GM23338 (cell line): ENCODE measurements around the gene SLC17A8. TPM values are rescaled to one million over a fixed set of nuclear protein-coding genes. Genes with fewer than 3 reads are reported as not detected.

Source experiments
- ATAC-seq: fragments of 200-7000 bp; cut with Tn5 transposase; 3 replicates; pipeline ENCODE4 v1.9.1; 2020
- DNase-seq: peaks from one replicate; pipeline ENCODE4 v3.0.0-alpha.2; 2015; ENCODE audit warnings: low spot score
- H2AFZ ChIP-seq: fragments of 200-600 bp; sonication (generic); 2 replicates; pipeline ENCODE4 v1.8.0; 2016; ENCODE audit warnings: antibody characterized with exemption, mild to moderate bottlenecking, moderate library complexity
- H3F3A ChIP-seq: fragments of 200-600 bp; sonication (generic); replicated peaks from 2 replicates; pipeline ENCODE4 v1.8.0; 2017; ENCODE audit warnings: antibody characterized with exemption, mixed run types, low read depth
- H3K27ac ChIP-seq: fragments of 200-600 bp; sonication (generic); 2 replicates; pipeline ENCODE4 v1.6.1; 2016; ENCODE audit warnings: low read depth
- H3K27me3 ChIP-seq: fragments of 200-600 bp; sonication (generic); 2 replicates; pipeline ENCODE4 v1.8.0; 2016; ENCODE audit warnings: mild to moderate bottlenecking, mixed run types, moderate library complexity; ENCODE audit not compliant: insufficient read depth
- H3K36me3 ChIP-seq: fragments of 200-600 bp; sonication (generic); 2 replicates; pipeline ENCODE4 v1.8.0; 2016; ENCODE audit warnings: mild to moderate bottlenecking; ENCODE audit not compliant: insufficient read depth
- H3K4me1 ChIP-seq: fragments of 200-600 bp; sonication (generic); 2 replicates; pipeline ENCODE4 v1.8.0; 2016; ENCODE audit warnings: mild to moderate bottlenecking, moderate library complexity; ENCODE audit not compliant: insufficient read depth
- H3K4me2 ChIP-seq: fragments of 200-600 bp; sonication (generic); 2 replicates; pipeline ENCODE4 v1.7.1; 2017; ENCODE audit warnings: mixed run types
- H3K4me3 ChIP-seq: fragments of 200-600 bp; sonication (generic); 2 replicates; pipeline ENCODE4 v1.6.1; 2016; ENCODE audit warnings: mixed run types
- H3K79me2 ChIP-seq: fragments of 200-600 bp; sonication (generic); replicated peaks from 2 replicates; pipeline ENCODE4 v1.8.0; 2017; ENCODE audit warnings: mild to moderate bottlenecking; ENCODE audit not compliant: insufficient read depth
- H3K9me2 ChIP-seq: fragments of 200-600 bp; sonication (generic); 2 replicates; pipeline ENCODE4 v1.8.0; 2017; ENCODE audit not compliant: insufficient read depth
- H4K20me1 ChIP-seq: fragments of 200-600 bp; sonication (generic); replicated peaks from 2 replicates; pipeline ENCODE4 v1.8.0; 2017; ENCODE audit warnings: mild to moderate bottlenecking; ENCODE audit not compliant: insufficient read depth
- H3K27ac Mint-ChIP-seq: 2 replicates; pipeline ENCODE4 v1.8.0; 2020; ENCODE audit warnings: inconsistent platforms, mild to moderate bottlenecking, moderate library complexity, mixed read lengths
- H3K27me3 Mint-ChIP-seq: 3 replicates; pipeline ENCODE4 v1.8.0; 2022; ENCODE audit warnings: low read depth, mild to moderate bottlenecking, moderate library complexity, mixed read lengths, inconsistent platforms; ENCODE audit not compliant: insufficient read depth, poor library complexity
- H3K36me3 Mint-ChIP-seq: 3 replicates; pipeline ENCODE4 v1.8.0; 2021; ENCODE audit warnings: low read depth, mild to moderate bottlenecking, inconsistent platforms, moderate library complexity, mixed read lengths
- H3K4me1 Mint-ChIP-seq: 3 replicates; pipeline ENCODE4 v1.8.0; 2020; ENCODE audit warnings: mild to moderate bottlenecking, inconsistent platforms, mixed read lengths
- H3K4me3 Mint-ChIP-seq: 3 replicates; pipeline ENCODE4 v1.8.0; 2021; ENCODE audit warnings: moderate library complexity, mild to moderate bottlenecking, inconsistent platforms, mixed read lengths
- H3K9me3 Mint-ChIP-seq: 3 replicates; pipeline ENCODE4 v1.8.0; 2020; ENCODE audit warnings: moderate library complexity, mild to moderate bottlenecking, inconsistent platforms, mixed read lengths
- CREB1 ChIP-seq: fragments of 250-450 bp; sonication (Bioruptor Pico); IDR thresholded peaks from 2 replicates; pipeline ENCODE4 v1.5.0; 2020; ENCODE audit warnings: low read depth, mild to moderate bottlenecking, moderate library complexity
- EZH2 ChIP-seq: fragments of 200-600 bp; sonication (generic); IDR thresholded peaks from one replicate; pipeline ENCODE4 v1.8.0; 2017; ENCODE audit warnings: antibody characterized with exemption, mild to moderate bottlenecking, low read depth; ENCODE audit not compliant: unreplicated experiment
- EZH2phosphoT487 ChIP-seq: fragments of 200-600 bp; sonication (generic); IDR thresholded peaks from one replicate; pipeline ENCODE4 v1.8.1; 2018; ENCODE audit warnings: antibody characterized with exemption; ENCODE audit not compliant: unreplicated experiment
- JUNB ChIP-seq: IDR thresholded peaks from one replicate; pipeline ENCODE4 v1.6.1; 2016; ENCODE audit warnings: antibody characterized with exemption; ENCODE audit not compliant: unreplicated experiment
- NANOG ChIP-seq: IDR thresholded peaks from 2 replicates; pipeline ENCODE4 v1.6.1; 2016; ENCODE audit warnings: antibody characterized with exemption, borderline replicate concordance
- POLR2AphosphoS5 ChIP-seq: IDR thresholded peaks from 2 replicates; pipeline ENCODE4 v1.6.1; 2016; ENCODE audit warnings: antibody characterized with exemption, low read depth
- STAT1 ChIP-seq: IDR thresholded peaks from one replicate; pipeline ENCODE4 v1.6.1; 2016; ENCODE audit warnings: antibody characterized with exemption; ENCODE audit not compliant: unreplicated experiment
- ZNF114 ChIP-seq: fragments of 250-450 bp; sonication (Bioruptor Pico); IDR thresholded peaks from 2 replicates; pipeline ENCODE4 v1.5.0; 2020; ENCODE audit warnings: mild to moderate bottlenecking, moderate library complexity
- ZNF331 ChIP-seq: fragments of 250-450 bp; sonication (Bioruptor Pico); IDR thresholded peaks from 2 replicates; pipeline ENCODE4 v1.5.0; 2020; ENCODE audit warnings: low read depth, mild to moderate bottlenecking, moderate library complexity
- long read RNA-seq: library from polyadenylated mRNA; unstranded; transcript quantifications from one replicate; pipeline ENCODE4 v2.0.0, GENCODE V29; 2020; ENCODE audit not compliant: unreplicated experiment
- polyA plus RNA-seq: library from polyadenylated mRNA; unstranded; fragments of >200 nt; fragmentation: Nextera tagmentation; extraction: Ambion mirVana; gene quantifications from 2 replicates; pipeline ENCODE4 v1.2.1, GENCODE V29; 2016
- total RNA-seq: library from RNA; depleted of rRNA; stranded (reverse); fragments of >200 nt; shearing (Covaris generic); gene quantifications from 2 replicates; pipeline ENCODE4 v1.2.3, GENCODE V29; 2014; rRNA removed
- TF ChIP-seq, protein P1 (sequence below): IDR thresholded peaks from 2 replicates; pipeline ENCODE4 v1.6.1; 2016; ENCODE audit warnings: antibody characterized with exemption
- TF ChIP-seq, protein P2 (sequence below): IDR thresholded peaks from one replicate; pipeline ENCODE4 v1.6.1; 2018; ENCODE audit warnings: antibody characterized with exemption; ENCODE audit not compliant: unreplicated experiment
- TF ChIP-seq, protein P3 (sequence below), 2 experiments: fragments of 200-600 bp in 1 of 2; sonication (generic) in 1 of 2; conservative IDR thresholded peaks; 2 replicates each; pipeline versions ENCODE4 v1.5.1 to v1.6.1; 2016 to 2017; ENCODE audit warnings: antibody characterized with exemption in 2 of 2, low read depth in 2 of 2, mild to moderate bottlenecking in 2 of 2, moderate library complexity in 1 of 2
- TF ChIP-seq, protein P4 (sequence below): fragments of 250-450 bp; sonication (Bioruptor Pico); IDR thresholded peaks from 2 replicates; pipeline ENCODE4 v1.5.0; 2020; ENCODE audit warnings: mild to moderate bottlenecking, moderate library complexity

The SLC17A8 gene
- total RNA-seq, result 0.24 TPM in 1 of 2 replicates, not detected in the other
- polyA plus RNA-seq, result 0.05 TPM in 1 of 2 replicates, not detected in the other
- long read RNA-seq, result 0 reads

DNA sequence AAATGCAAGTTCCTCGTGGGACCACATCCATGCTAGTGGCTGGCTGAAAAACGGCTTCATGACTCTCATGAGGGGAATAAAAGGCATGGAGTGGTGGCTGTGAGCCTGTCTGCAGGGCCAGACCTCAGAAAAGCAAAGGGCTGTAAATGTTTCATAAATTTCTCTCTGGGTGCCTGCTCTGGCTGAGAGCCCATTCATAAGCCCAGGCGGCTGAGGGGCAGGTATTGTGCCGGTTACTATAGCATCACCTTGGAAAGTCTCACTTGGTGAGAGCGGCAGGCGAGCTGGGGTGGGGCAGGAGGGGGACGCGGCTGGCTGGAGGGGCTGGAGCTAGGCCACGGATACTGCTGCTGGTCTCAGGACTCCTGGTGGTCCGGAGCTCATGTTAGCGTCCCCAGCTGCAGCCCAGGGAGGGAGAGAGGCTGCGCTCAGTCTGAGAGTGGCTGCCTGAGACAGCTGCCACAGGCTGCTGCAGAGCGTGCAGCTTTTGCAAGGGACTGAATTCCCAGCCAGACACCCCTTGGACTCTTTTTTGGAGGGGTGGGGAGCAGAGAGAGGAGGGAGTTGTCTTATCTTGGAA lies at the start of gene SLC17A8:
SLC17A8 (plus strand) TSS at position 431 of the 580 bp plus-strand sequence. CDS start 318 bp downstream, outside the sequence.
- ATAC-seq (peak; percentile 99), DNase-seq (peak; percentile 77)
- Mint-ChIP-seq H3K36me3 (no peaks in the 10 kb centered on the region), H3K4me3 (peak within 1 kb of the TSS; percentile 49), H3K27me3 (peaks cover 4% of the 10 kb centered on the region), H3K27ac (no peak within 1 kb of the TSS), H3K9me3 (no peaks in the 10 kb centered on the region), H3K4me1 (peaks cover 21% of the 10 kb centered on the region; the same call in 2 of the 3 replicates)
- Histone ChIP-seq H3K9me2 (no peaks in the 10 kb centered on the region), H3F3A (no peaks in the 10 kb centered on the region), H3K4me2 (peak within 1 kb of the TSS; percentile 75), H3K79me2 (no peaks in the 10 kb centered on the region), H3K4me1 (peaks cover 15% of the 10 kb centered on the region), H3K36me3 (no peaks in the 10 kb centered on the region), H3K4me3 (peak within 1 kb of the TSS; percentile 33), H2AFZ (peak within 1 kb of the TSS; percentile 95), H3K27ac (no peak within 1 kb of the TSS), H4K20me1 (no peaks in the 10 kb centered on the region), H3K27me3 (no peaks in the 10 kb centered on the region)
- TF ChIP-seq CREB1 (no peak), EZH2phosphoT487 (no peak), ZNF331 (no peak), POLR2AphosphoS5 (no peak), ZNF114 (CRISPR knock-in tag) (no peak), JUNB (no peak), STAT1 (no peak), EZH2 (no peak), NANOG (no peak)
- TF ChIP-seq, protein P1, sequence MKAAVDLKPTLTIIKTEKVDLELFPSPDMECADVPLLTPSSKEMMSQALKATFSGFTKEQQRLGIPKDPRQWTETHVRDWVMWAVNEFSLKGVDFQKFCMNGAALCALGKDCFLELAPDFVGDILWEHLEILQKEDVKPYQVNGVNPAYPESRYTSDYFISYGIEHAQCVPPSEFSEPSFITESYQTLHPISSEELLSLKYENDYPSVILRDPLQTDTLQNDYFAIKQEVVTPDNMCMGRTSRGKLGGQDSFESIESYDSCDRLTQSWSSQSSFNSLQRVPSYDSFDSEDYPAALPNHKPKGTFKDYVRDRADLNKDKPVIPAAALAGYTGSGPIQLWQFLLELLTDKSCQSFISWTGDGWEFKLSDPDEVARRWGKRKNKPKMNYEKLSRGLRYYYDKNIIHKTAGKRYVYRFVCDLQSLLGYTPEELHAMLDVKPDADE, result no peak
- TF ChIP-seq, protein P2, sequence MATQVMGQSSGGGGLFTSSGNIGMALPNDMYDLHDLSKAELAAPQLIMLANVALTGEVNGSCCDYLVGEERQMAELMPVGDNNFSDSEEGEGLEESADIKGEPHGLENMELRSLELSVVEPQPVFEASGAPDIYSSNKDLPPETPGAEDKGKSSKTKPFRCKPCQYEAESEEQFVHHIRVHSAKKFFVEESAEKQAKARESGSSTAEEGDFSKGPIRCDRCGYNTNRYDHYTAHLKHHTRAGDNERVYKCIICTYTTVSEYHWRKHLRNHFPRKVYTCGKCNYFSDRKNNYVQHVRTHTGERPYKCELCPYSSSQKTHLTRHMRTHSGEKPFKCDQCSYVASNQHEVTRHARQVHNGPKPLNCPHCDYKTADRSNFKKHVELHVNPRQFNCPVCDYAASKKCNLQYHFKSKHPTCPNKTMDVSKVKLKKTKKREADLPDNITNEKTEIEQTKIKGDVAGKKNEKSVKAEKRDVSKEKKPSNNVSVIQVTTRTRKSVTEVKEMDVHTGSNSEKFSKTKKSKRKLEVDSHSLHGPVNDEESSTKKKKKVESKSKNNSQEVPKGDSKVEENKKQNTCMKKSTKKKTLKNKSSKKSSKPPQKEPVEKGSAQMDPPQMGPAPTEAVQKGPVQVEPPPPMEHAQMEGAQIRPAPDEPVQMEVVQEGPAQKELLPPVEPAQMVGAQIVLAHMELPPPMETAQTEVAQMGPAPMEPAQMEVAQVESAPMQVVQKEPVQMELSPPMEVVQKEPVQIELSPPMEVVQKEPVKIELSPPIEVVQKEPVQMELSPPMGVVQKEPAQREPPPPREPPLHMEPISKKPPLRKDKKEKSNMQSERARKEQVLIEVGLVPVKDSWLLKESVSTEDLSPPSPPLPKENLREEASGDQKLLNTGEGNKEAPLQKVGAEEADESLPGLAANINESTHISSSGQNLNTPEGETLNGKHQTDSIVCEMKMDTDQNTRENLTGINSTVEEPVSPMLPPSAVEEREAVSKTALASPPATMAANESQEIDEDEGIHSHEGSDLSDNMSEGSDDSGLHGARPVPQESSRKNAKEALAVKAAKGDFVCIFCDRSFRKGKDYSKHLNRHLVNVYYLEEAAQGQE, result no peak
- TF ChIP-seq, protein P3, sequence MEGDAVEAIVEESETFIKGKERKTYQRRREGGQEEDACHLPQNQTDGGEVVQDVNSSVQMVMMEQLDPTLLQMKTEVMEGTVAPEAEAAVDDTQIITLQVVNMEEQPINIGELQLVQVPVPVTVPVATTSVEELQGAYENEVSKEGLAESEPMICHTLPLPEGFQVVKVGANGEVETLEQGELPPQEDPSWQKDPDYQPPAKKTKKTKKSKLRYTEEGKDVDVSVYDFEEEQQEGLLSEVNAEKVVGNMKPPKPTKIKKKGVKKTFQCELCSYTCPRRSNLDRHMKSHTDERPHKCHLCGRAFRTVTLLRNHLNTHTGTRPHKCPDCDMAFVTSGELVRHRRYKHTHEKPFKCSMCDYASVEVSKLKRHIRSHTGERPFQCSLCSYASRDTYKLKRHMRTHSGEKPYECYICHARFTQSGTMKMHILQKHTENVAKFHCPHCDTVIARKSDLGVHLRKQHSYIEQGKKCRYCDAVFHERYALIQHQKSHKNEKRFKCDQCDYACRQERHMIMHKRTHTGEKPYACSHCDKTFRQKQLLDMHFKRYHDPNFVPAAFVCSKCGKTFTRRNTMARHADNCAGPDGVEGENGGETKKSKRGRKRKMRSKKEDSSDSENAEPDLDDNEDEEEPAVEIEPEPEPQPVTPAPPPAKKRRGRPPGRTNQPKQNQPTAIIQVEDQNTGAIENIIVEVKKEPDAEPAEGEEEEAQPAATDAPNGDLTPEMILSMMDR (conservative IDR thresholded peaks at IDR 0.05; ENCODE audit: low read depth in 2 of 2), result no peak
- TF ChIP-seq, protein P4, sequence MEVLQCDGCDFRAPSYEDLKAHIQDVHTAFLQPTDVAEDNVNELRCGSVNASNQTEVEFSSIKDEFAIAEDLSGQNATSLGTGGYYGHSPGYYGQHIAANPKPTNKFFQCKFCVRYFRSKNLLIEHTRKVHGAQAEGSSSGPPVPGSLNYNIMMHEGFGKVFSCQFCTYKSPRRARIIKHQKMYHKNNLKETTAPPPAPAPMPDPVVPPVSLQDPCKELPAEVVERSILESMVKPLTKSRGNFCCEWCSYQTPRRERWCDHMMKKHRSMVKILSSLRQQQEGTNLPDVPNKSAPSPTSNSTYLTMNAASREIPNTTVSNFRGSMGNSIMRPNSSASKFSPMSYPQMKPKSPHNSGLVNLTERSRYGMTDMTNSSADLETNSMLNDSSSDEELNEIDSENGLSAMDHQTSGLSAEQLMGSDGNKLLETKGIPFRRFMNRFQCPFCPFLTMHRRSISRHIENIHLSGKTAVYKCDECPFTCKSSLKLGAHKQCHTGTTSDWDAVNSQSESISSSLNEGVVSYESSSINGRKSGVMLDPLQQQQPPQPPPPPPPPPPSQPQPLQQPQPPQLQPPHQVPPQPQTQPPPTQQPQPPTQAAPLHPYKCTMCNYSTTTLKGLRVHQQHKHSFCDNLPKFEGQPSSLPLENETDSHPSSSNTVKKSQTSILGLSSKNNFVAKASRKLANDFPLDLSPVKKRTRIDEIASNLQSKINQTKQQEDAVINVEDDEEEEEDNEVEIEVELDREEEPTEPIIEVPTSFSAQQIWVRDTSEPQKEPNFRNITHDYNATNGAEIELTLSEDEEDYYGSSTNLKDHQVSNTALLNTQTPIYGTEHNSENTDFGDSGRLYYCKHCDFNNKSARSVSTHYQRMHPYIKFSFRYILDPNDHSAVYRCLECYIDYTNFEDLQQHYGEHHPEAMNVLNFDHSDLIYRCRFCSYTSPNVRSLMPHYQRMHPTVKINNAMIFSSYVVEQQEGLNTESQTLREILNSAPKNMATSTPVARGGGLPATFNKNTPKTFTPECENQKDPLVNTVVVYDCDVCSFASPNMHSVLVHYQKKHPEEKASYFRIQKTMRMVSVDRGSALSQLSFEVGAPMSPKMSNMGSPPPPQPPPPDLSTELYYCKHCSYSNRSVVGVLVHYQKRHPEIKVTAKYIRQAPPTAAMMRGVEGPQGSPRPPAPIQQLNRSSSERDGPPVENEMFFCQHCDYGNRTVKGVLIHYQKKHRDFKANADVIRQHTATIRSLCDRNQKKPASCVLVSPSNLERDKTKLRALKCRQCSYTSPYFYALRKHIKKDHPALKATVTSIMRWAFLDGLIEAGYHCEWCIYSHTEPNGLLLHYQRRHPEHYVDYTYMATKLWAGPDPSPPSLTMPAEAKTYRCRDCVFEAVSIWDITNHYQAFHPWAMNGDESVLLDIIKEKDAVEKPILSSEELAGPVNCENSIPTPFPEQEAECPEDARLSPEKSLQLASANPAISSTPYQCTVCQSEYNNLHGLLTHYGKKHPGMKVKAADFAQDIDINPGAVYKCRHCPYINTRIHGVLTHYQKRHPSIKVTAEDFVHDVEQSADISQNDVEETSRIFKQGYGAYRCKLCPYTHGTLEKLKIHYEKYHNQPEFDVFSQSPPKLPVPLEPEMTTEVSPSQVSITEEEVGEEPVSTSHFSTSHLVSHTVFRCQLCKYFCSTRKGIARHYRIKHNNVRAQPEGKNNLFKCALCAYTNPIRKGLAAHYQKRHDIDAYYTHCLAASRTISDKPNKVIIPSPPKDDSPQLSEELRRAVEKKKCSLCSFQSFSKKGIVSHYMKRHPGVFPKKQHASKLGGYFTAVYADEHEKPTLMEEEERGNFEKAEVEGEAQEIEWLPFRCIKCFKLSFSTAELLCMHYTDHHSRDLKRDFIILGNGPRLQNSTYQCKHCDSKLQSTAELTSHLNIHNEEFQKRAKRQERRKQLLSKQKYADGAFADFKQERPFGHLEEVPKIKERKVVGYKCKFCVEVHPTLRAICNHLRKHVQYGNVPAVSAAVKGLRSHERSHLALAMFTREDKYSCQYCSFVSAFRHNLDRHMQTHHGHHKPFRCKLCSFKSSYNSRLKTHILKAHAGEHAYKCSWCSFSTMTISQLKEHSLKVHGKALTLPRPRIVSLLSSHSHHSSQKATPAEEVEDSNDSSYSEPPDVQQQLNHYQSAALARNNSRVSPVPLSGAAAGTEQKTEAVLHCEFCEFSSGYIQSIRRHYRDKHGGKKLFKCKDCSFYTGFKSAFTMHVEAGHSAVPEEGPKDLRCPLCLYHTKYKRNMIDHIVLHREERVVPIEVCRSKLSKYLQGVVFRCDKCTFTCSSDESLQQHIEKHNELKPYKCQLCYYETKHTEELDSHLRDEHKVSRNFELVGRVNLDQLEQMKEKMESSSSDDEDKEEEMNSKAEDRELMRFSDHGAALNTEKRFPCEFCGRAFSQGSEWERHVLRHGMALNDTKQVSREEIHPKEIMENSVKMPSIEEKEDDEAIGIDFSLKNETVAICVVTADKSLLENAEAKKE (CRISPR knock-in tag), result no peak
